HepG2 (cell line): ENCODE measurements around the gene CPLANE1. TPM values are rescaled to one million over a fixed set of nuclear protein-coding genes. Genes with fewer than 3 reads are reported as not detected.
"Not testable (repeated sequence)": the region's sequence is repeated elsewhere in the genome, so short reads cannot be mapped to it uniquely, and the experiment has no call there.

Source experiments
- ATAC-seq: fragments of 200-7000 bp; cut with Tn5 transposase; 3 replicates; pipeline ENCODE4 v1.9.1; 2020; ENCODE audit warnings: mild to moderate bottlenecking, moderate library complexity
- BruUV-seq: library from RNA; stranded (reverse); fragments of 400-500 nt; replicated peaks from 2 replicates; lab custom pipeline; 2021; lab: Mats Ljungman, UMichigan
- CTCF ChIA-PET: fragments of 300-600 bp; formaldehyde crosslinking; extraction: SDS; loops from one replicate; lab custom pipeline; 2021; ENCODE audit warnings: low total read pairs, inconsistent platforms, low intra/inter-chr PET ratio; lab: Yijun Ruan, JAX
- POLR2A ChIA-PET: fragments of 350-600 bp; sonication (Branson Sonifier 250); formaldehyde crosslinking; loops from one replicate; lab custom pipeline; 2020; ENCODE audit warnings: antibody characterized with exemption, inconsistent platforms; lab: Yijun Ruan, JAX
- DNase-seq: peaks from one replicate; pipeline ENCODE4 v3.0.0-alpha.2; 2015; ENCODE audit warnings: low spot score
- FAIRE-seq: peaks from 3 replicates; lab custom pipeline; 2011; peaks lifted over from hg19 to GRCh38; lab: Jason Lieb, UNC
- H2AFZ ChIP-seq: one replicate; pipeline ENCODE4 v1.6.1; 2011; ENCODE audit warnings: low read length, inconsistent platforms
- H3K27ac ChIP-seq: fragments of 300-600 bp; 3 replicates; pipeline ENCODE4 v1.8.0; 2011; ENCODE audit warnings: mixed run types, mild to moderate bottlenecking, mixed read lengths, low read length, inconsistent platforms; ENCODE audit not compliant: insufficient read depth; ENCODE audit errors: extremely low read length
- H3K27me3 ChIP-seq, 2 experiments: fragments of 200-600 bp in 1 of 2; 2 replicates in 1 of 2; 3 replicates in 1 of 2; pipeline versions ENCODE4 v1.6.0 to v1.8.0; 2011; ENCODE audit warnings: low read length in 2 of 2, mild to moderate bottlenecking in 2 of 2, moderate library complexity in 2 of 2, inconsistent platforms in 1 of 2; ENCODE audit not compliant: insufficient read depth in 2 of 2, control insufficient read depth in 1 of 2
- H3K36me3 ChIP-seq, 2 experiments: fragments of 200-600 bp in 1 of 2; replicated peaks in 1 of 2; 2 replicates in 1 of 2; 3 replicates in 1 of 2; pipeline versions ENCODE4 v1.5.1 to v1.8.0; 2011; ENCODE audit warnings: low read length in 2 of 2, inconsistent platforms in 1 of 2; ENCODE audit not compliant: insufficient read depth in 2 of 2, control insufficient read depth in 1 of 2
- H3K4me1 ChIP-seq: 2 replicates; pipeline ENCODE4 v1.5.1; 2012; ENCODE audit warnings: low read length, inconsistent platforms; ENCODE audit not compliant: insufficient read depth
- H3K4me2 ChIP-seq: 2 replicates; pipeline ENCODE4 v1.6.0; 2011; ENCODE audit warnings: low read depth, low read length, inconsistent platforms
- H3K4me3 ChIP-seq, 3 experiments: fragments of 200-600 bp in 1 of 3; sonication (generic), shearing (Covaris generic) in 1 of 3; replicated peaks in 1 of 3; 2 replicates each; pipeline ENCODE4 v1.5.1; 2011 to 2016; ENCODE audit warnings: low read length in 3 of 3, inconsistent platforms in 2 of 3, low read depth in 2 of 3, mild to moderate bottlenecking in 2 of 3, control low read depth in 1 of 3, mixed read lengths in 1 of 3; ENCODE audit not compliant: insufficient read depth in 1 of 3
- H3K79me2 ChIP-seq: one replicate; pipeline ENCODE4 v1.6.1; 2011; ENCODE audit warnings: low read length, inconsistent platforms; ENCODE audit not compliant: insufficient read depth
- H3K9ac ChIP-seq: 2 replicates; pipeline ENCODE4 v1.6.0; 2011; ENCODE audit warnings: mild to moderate bottlenecking, low read depth, low read length, inconsistent platforms; ENCODE audit not compliant: insufficient read depth
- H3K9me3 ChIP-seq: 2 replicates; pipeline ENCODE4 v1.5.1; 2012; ENCODE audit warnings: mild to moderate bottlenecking, low read length
- H4K20me1 ChIP-seq: 2 replicates; pipeline ENCODE4 v1.6.0; 2011; ENCODE audit warnings: inconsistent platforms, mild to moderate bottlenecking, low read length, moderate library complexity; ENCODE audit not compliant: insufficient read depth
- CHCHD3 ChIP-seq: sonication (generic); formaldehyde crosslinking; IDR thresholded peaks from 2 replicates; pipeline ENCODE4 v1.8.0; 2022; ENCODE audit warnings: mild to moderate bottlenecking, missing genetic modification reagents, moderate library complexity
- DNMT1 ChIP-seq: sonication (generic); formaldehyde crosslinking; IDR thresholded peaks from 2 replicates; pipeline ENCODE4 v1.5.1; 2020; ENCODE audit warnings: mild to moderate bottlenecking, missing genetic modification reagents
- FIP1L1 ChIP-seq: fragments of 200-400 bp; formaldehyde crosslinking; IDR thresholded peaks from 2 replicates; pipeline ENCODE4 v1.6.1; 2018; ENCODE audit warnings: low read depth, mild to moderate bottlenecking, low read length, moderate library complexity, borderline replicate concordance; ENCODE audit not compliant: insufficient read depth
- GMEB2 ChIP-seq: IDR thresholded peaks from 2 replicates; pipeline ENCODE4 v1.6.1; 2016; ENCODE audit warnings: missing biosample characterization, missing genetic modification reagents, low read depth
- IRF2 ChIP-seq: IDR thresholded peaks from 2 replicates; pipeline ENCODE4 v1.6.1; 2018; ENCODE audit warnings: missing genetic modification reagents, missing compliant biosample characterization
- KLF11 ChIP-seq: IDR thresholded peaks from 2 replicates; pipeline ENCODE4 v1.6.1; 2016; ENCODE audit warnings: missing compliant biosample characterization
- NFKB2 ChIP-seq: sonication (generic); formaldehyde crosslinking; IDR thresholded peaks from 2 replicates; pipeline ENCODE4 v1.4.0; 2020; ENCODE audit warnings: missing genetic modification reagents, borderline replicate concordance
- PBX3 ChIP-seq: sonication (generic); formaldehyde crosslinking; IDR thresholded peaks from 2 replicates; pipeline ENCODE4 v1.8.1; 2023; ENCODE audit warnings: missing genetic modification reagents, inconsistent platforms, borderline replicate concordance
- REST ChIP-seq, 2 experiments: IDR thresholded peaks; 2 replicates each; pipeline ENCODE4 v1.6.1; 2011 to 2012; ENCODE audit warnings: low read length in 2 of 2, borderline replicate concordance in 1 of 2, low read depth in 1 of 2, mild to moderate bottlenecking in 1 of 2, moderate library complexity in 1 of 2
- ZNF556 ChIP-seq: sonication (generic); formaldehyde crosslinking; IDR thresholded peaks from 2 replicates; pipeline ENCODE4 v1.4.0; 2020; ENCODE audit warnings: mild to moderate bottlenecking, missing genetic modification reagents, borderline replicate concordance
- ZNF772 ChIP-seq: sonication (generic); formaldehyde crosslinking; IDR thresholded peaks from 2 replicates; pipeline ENCODE4 v1.5.0; 2020; ENCODE audit warnings: mild to moderate bottlenecking, missing genetic modification reagents
- WGBS: methylation state at CpG from one replicate; pipeline ENCODE4 v1.1.6; 2017; ENCODE audit warnings: low lambda C conversion rate; 5-methylcytosine and 5-hydroxymethylcytosine counted together
- in situ Hi-C: cut with HindIII; loops from 2 replicates; pipeline ENCODE4 v1.10.0; 2017; ENCODE audit warnings: low pct_unique_long_range_greater_than_20kb; ENCODE audit not compliant: extremely low pct_ligation_motif_present
- intact Hi-C: fragments of 100-400 bp; cut with micrococcal nuclease; formaldehyde crosslinking; loops from one replicate; pipeline ENCODE4 v1.10.0; 2022; ENCODE audit not compliant: unreplicated experiment
- polyA plus RNA-seq, 8 experiments: library from polyadenylated mRNA; depleted of rRNA in 3 of 8; stranded (reverse) in 7 of 8; unstranded in 1 of 8; fragments of >200 nt; fragmentation: Illumina TruSeq in 4 of 8; extraction: Trizol in 4 of 8; gene quantifications; 2 replicates each; pipeline versions ENCODE4 v1.2.1 to v1.2.3, GENCODE V29; 2011 to 2016; ENCODE audit warnings: low read depth in 4 of 8, missing spikeins in 1 of 8, mixed read lengths in 1 of 8; ENCODE audit not compliant: insufficient read depth in 1 of 8
- total RNA-seq, 5 experiments: library from RNA; depleted of rRNA; stranded (reverse); fragments of >200 nt; fragmentation: Illumina TruSeq; extraction: Trizol; gene quantifications; 2 replicates each; pipeline ENCODE4 v1.2.3, GENCODE V29; 2016; ENCODE audit warnings: low read depth in 1 of 5

The CPLANE1 gene
- total and polyA plus RNA-seq, 2 of the 13 experiments (the other 11 are each of a cell fraction or from before 2014, with no cell fraction given) = 6.3 to 9.9 TPM

GRCh38 chr5:37219384-37219783 lies 29.8 kb downstream of the CPLANE1 start:
- in situ Hi-C loops, H4K20me1 ChIP-seq, H3K9ac ChIP-seq, DNase-seq, H3K4me1 ChIP-seq, CTCF ChIA-PET, H3K79me2 ChIP-seq, H2AFZ ChIP-seq, H3K27me3 ChIP-seq, H3K4me2 ChIP-seq, BruUV-seq, H3K27ac ChIP-seq, FAIRE-seq, intact Hi-C loops, H3K4me3 ChIP-seq, H3K9me3 ChIP-seq, POLR2A ChIA-PET, ATAC-seq: not testable (repeated sequence)
- WGBS = 96% methylated on average over 5 of the region's 5 CpGs
- H3K36me3 ChIP-seq = peaks cover 2 to 15% of the 10 kb centered on the region in 2 experiments; a peak in 3 of 5 replicates

- no peaks in the 10 kb centered on the region for H3K27me3 ChIP-seq
- no TSS peak for BruUV-seq
- no peaks in the 10 kb centered on the region for H3K9me3 ChIP-seq
- intact Hi-C loops = no loop called here
- CTCF ChIA-PET = no interaction called here
- no peak overlapping the region for H3K4me3 ChIP-seq
- no peaks in the 10 kb centered on the region for H4K20me1 ChIP-seq
- no peaks in the 10 kb centered on the region for H3K79me2 ChIP-seq
- no peak overlapping the region for H3K27ac ChIP-seq
- H3K4me1 ChIP-seq = no peaks in the 10 kb centered on the region
- H3K4me2 ChIP-seq = no peak overlapping the region
- in situ Hi-C loops = no loop called here
- H3K9ac ChIP-seq = no peak overlapping the region
- no peak for DNase-seq
- POLR2A ChIA-PET = no interaction called here
- 90% methylated on average over 1 of the region's 1 CpG for WGBS
- ATAC-seq = no peak
- FAIRE-seq = no peak
- H2AFZ ChIP-seq = no peak overlapping the region
- H3K36me3 ChIP-seq = peaks cover 2 to 15% of the 10 kb centered on the region in 2 experiments; a peak in 3 of 5 replicates
- no peak for TF ChIP-seq ZNF772 (CRISPR knock-in tag)
- TF ChIP-seq KLF11 (CRISPR knock-in tag) = no peak
- no peak for TF ChIP-seq ZNF556 (CRISPR knock-in tag)
- no peak for TF ChIP-seq FIP1L1
- TF ChIP-seq DNMT1 (CRISPR knock-in tag) = no peak
- TF ChIP-seq REST (IDR thresholded peaks at IDR 0.05; ENCODE audit: borderline replicate concordance in 1 of 2, low read depth in 1 of 2, low read length in 2 of 2) = no peak
- no peak for TF ChIP-seq IRF2 (CRISPR knock-in tag)
- TF ChIP-seq GMEB2 (CRISPR knock-in tag) = no peak
- TF ChIP-seq PBX3 (CRISPR knock-in tag) = no peak
- no peak for TF ChIP-seq CHCHD3
- TF ChIP-seq NFKB2 = no peak
These were observed 31.2 kb downstream of the CPLANE1 start for GRCh38 chr5:37217976-37218375.
